GM19372 (cell line): ENCODE results near the gene SELENOO.
A peak's percentile ranks its signal among the peaks of the same experiment; 100 is the strongest.

Experiments
- ATAC-seq: cut with Tn5 transposase; IDR thresholded peaks from one replicate; pipeline ENCODE4 v1.9.1; 2021; ENCODE audit warnings: mild to moderate bottlenecking, low read depth, moderate library complexity; ENCODE audit not compliant: unreplicated experiment

SELENOO gene

GRCh38 chr22:50250555-50251476 lies 50.0 kb downstream of the SELENOO start, which contains the start of gene HDAC10:
Gene HDAC10, minus strand, starts transcription at chr22:50251265. Its CDS starts 233 bp downstream, at chr22:50251032.
- peak; percentile 54 for ATAC-seq

GRCh38 chr22:50251477-50252081 lies 50.8 kb downstream of the SELENOO start:
- ATAC-seq, result no peak

GRCh38 chr22:50252082-50253045 lies 51.6 kb downstream of the SELENOO start:
- no peak for ATAC-seq

GRCh38 chr22:50253046-50253915 lies 52.5 kb downstream of the SELENOO start:
- no peak for ATAC-seq

- ATAC-seq, result no peak
Observed at GRCh38 chr22:50253941-50254340, 53.1 kb downstream of the SELENOO start.

- ATAC-seq, result no peak
Observed at GRCh38 chr22:50255099-50255498, 54.3 kb downstream of the SELENOO start.

- no peak for ATAC-seq
Observed at GRCh38 chr22:50255607-50256006, 54.8 kb downstream of the SELENOO start.

DNA sequence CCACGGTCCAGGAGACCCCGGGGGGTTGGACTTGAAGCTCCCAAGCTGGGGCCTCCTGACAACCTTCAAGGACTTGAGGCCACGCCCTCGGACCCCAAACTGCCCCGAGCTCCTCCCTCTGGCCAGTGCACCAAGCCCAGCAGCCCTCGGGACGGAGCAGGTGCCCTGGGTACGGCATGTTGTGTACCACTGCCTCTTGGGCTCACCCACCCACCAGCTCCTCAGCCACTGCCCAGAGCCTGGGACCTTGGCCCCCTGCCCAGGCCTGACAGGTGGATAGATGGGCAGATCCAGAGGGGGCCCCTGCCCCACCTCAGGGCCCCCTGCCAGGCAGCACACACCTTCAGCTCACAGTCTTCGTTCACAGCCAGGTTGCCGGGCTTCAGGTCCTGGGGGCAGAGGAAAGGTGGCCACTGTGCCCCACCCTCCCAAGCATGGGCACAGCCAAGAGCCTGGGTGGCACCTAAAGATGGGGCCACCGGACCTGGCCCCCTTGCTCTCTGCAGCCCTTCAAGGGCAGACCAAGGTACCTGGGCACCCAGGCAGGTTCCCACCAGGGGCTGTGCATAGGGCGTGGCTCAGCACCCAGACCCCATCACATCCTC lies 55.5 kb downstream of the SELENOO start:
- ATAC-seq, result no peak

- no peak for ATAC-seq
Observed at GRCh38 chr22:50257041-50257440, 56.2 kb downstream of the SELENOO start.

DNA sequence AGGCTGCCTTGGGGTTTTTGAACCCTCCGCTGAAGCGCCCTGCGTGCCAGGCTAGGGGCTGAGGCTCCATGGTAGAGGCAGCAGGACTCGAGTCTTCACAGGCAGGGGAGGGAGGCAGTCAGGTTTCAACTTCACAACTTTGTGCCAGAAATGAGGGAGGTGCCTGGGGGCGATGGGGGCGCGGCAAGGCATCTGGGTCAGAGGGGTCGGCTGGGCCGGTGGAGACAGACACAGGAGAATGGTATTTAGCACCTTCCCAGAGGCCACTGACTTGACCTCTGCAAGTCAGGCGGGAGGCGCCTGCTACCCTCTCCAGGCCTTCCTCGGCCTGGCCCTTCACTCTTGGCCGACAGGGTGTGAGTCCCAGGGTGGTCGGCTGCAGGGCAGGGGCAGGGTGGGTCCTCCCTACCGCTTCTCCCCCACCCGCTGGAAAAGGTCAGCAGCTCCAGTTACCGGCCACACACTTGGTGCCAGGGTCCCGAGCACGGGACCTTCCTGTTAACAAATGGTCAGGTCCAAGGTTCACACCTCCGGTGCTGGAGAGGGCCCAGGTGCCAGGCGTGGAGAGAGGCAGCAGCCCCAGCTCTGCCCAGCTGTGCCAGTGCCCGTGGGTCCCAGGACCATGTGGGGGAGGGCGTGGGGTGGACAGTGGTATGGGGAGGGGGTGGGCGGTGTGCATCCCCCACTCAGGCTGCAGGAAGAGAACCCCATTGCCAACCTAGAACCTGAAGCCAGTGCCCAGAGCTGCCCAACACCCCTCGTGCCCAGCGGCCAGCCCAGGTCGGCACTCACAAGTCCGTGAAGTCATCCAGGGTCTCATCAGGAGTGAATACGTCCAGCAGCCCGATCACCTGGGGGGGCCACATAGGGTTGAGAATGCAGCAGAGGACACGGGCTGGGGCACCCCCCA lies 56.9 kb downstream of the SELENOO start:
- no peak for ATAC-seq

DNA sequence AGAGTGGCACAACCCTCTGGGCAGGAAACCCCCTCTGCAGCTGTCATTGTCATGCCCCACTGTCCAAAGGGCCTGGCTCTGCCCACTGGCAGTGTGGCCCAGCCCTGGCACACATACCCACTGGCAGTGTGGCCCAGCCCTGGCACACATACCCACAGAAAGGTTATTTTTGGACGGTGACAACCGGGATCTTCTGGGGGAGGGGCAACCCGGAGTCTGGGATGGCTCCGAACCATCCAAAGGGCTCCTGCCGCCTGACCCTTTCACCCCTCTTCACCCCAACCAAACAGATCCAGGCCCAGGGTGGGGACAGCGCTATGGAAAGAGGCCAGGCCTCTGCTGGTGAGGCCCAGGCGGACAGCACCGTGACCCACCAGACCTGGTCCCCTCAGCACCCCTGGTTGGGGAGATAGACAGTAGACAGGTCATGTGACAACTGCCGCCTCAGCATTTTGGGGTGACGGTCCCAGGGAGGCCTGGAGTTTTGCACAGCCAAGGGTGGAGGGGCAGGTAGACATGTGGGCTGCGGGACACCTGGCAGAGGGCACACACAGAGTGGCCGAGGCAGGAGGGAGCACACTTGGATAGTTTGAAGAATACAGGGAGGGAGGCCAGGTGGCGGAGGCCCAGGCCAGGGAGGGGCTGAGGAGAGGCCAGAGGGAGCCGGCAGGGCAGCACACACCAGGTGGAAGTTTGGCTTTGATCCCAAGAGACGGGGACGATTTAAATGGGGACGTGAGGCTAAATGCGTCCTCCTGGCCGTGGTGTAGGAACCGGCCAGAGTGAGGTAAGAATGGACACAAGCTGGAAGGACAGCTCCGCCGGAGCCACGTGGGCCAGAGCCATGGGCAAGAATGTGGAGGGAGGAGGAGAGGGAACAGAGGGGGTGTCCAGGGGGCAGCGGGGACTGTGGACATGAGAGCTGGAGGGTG lies 57.8 kb downstream of the SELENOO start:
- no peak for ATAC-seq

GRCh38 chr22:50259302-50259701 lies 58.5 kb downstream of the SELENOO start:
- ATAC-seq, result no peak

DNA sequence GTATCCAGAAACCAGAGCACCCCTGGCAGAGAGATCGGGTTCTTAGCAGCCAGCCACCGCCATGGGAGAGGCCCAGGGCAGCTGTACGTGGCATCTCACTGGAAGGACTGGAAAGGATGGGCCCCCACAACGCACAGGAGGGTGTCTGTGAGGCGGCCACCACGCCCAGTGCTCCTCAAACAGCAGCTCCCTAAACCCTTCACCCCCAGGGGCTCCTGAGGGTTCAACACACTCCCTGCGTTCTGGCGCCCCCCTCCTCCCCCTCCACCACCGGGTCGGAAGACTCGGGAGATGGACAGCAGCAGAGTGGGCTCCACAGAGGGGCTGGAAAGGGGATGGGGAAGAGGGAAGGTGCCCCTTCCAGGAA lies 59.6 kb downstream of the SELENOO start:
- no peak for ATAC-seq

DNA sequence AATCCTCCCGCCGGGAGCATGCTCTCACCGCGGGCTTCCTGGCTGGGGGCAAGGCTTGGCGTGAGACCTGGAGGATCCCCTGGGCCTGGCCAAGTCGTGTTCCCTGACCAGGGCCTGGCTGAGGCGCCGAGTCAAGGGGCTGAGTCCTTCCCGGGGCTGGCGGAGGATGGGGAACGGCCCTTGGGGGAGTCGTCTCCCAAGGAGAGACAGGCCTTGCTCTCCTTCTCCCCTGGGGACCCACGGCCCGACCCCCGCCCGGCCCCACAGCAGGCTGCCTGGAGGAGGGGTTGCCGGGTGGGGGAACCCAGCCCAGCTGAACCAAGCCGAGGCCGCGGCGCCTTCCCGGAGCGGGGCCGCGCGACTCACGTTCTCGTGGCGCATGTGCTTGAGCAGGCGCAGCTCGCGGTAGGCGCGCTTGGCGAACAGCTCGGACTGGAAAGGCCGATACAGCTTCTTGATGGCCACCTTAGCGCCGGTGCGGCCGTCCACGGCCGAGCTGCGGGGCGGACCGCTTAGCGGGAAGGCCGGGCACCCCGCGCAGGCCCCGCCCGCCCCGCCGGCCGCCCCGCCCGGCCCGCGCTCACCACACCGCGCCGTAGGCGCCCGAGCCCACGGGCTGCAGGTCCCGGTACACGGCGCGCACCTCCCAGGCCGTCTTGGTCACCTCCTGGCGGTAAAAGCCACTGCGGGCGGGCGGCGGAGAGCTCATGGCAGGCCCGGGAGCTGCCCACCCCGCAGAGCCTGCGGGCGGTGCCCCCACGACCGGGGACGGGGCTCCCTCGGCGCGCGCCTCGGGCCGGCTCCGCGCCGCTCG lies 60.2 kb downstream of the SELENOO start:
- no peak for ATAC-seq

DNA sequence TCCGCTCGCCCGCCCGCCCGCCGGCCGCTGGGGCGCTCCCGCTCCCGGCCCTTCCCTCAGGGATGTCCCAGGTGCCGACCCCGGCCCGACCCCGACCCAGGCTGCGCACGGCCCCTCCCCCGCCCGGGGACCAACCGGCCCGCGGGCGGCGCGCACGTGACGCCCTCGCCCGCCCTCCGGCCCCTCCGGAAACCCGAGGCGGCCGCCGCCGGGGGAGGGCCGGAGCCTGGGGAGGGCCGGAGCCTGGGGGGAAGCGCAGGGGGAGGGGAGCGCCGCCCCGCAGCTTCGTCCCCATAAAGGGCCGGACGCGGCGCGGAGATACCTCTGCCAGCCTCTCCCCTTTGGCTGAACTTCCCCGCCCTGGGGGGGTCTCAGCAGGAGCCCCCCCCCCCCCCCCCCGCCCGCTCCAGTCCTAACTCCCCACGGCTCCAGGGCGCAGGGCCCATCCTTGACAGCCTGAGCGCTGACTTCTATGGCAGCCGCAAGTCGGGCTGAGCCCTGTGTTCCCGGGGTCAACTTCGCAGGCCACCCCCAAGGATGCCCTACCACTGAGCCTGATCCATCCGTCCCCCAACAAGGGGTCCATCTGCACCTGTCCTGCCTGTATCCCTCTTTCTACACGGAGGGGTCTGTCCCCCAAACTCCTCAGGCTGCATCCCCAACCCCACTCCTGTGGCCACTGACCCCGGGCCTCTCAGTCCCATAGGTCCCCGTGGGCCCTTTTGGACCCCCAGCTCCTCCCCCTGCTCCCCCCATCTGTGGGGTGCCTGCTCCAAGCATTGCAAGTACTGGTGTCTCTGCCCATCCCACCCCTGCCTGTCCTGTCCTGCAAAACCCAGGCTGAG lies 61.0 kb downstream of the SELENOO start, which contains the start of gene MAPK12:
Gene MAPK12 (minus strand): TSS at position 69 of the 845 bp plus-strand sequence. CDS start 174 bp downstream, outside the sequence.
- no peak for ATAC-seq
